IPS-15b (cell line): ENCODE data around the gene CACNA1B.

Experiments
- H3K27me3 ChIP-seq: one replicate; pipeline ENCODE4 v1.6.1; 2013; ENCODE audit warnings: low read length; ENCODE audit not compliant: control insufficient read depth, insufficient read depth
- H3K36me3 ChIP-seq: one replicate; pipeline ENCODE4 v1.6.1; 2013; ENCODE audit warnings: low read length; ENCODE audit not compliant: control insufficient read depth, insufficient read depth
- H3K4me1 ChIP-seq: one replicate; pipeline ENCODE4 v1.6.1; 2013; ENCODE audit warnings: mild to moderate bottlenecking, low read length; ENCODE audit not compliant: control insufficient read depth, insufficient read depth
- H3K4me3 ChIP-seq: one replicate; pipeline ENCODE4 v1.5.1; 2013; ENCODE audit warnings: low read depth, low read length
- H3K9ac ChIP-seq: one replicate; pipeline ENCODE4 v1.6.1; 2013; ENCODE audit warnings: low read depth, mild to moderate bottlenecking, low read length
- H3K9me3 ChIP-seq: one replicate; pipeline ENCODE4 v1.6.1; 2013; ENCODE audit warnings: mild to moderate bottlenecking, low read length; ENCODE audit not compliant: control insufficient read depth, insufficient read depth

The CACNA1B gene

GRCh38 chr9:137987244-137988030 lies 109.9 kb downstream of the CACNA1B start:
- Histone ChIP-seq H3K4me1 (no peaks in the 10 kb centered on the region), H3K36me3 (peaks cover 39% of the 10 kb centered on the region), H3K9ac (no peak overlapping the region), H3K27me3 (no peaks in the 10 kb centered on the region), H3K9me3 (peaks cover 14% of the 10 kb centered on the region), H3K4me3 (no peak overlapping the region)

- peaks cover 39% of the 10 kb centered on the region for H3K36me3 ChIP-seq
- no peak overlapping the region for H3K9ac ChIP-seq
- H3K27me3 ChIP-seq, result no peaks in the 10 kb centered on the region
- no peaks in the 10 kb centered on the region for H3K4me1 ChIP-seq
- peaks cover 14% of the 10 kb centered on the region for H3K9me3 ChIP-seq
- H3K4me3 ChIP-seq, result no peak overlapping the region
These were observed 110.5 kb downstream of the CACNA1B start for GRCh38 chr9:137988051-137988450.

GRCh38 chr9:137988701-137989100 lies 111.1 kb downstream of the CACNA1B start:
- H3K9me3 ChIP-seq, result peaks cover 14% of the 10 kb centered on the region
- no peaks in the 10 kb centered on the region for H3K27me3 ChIP-seq
- H3K36me3 ChIP-seq, result peaks cover 35% of the 10 kb centered on the region
- no peaks in the 10 kb centered on the region for H3K4me1 ChIP-seq
- H3K9ac ChIP-seq, result no peak overlapping the region
- H3K4me3 ChIP-seq, result no peak overlapping the region

GRCh38 chr9:137989156-137989555 lies 111.6 kb downstream of the CACNA1B start:
- Histone ChIP-seq H3K9ac (no peak overlapping the region), H3K27me3 (no peaks in the 10 kb centered on the region), H3K4me3 (no peak overlapping the region), H3K9me3 (peaks cover 18% of the 10 kb centered on the region), H3K4me1 (no peaks in the 10 kb centered on the region), H3K36me3 (peaks cover 30% of the 10 kb centered on the region)

- Histone ChIP-seq H3K9me3 (peaks cover 18% of the 10 kb centered on the region), H3K4me1 (no peaks in the 10 kb centered on the region), H3K27me3 (no peaks in the 10 kb centered on the region), H3K4me3 (no peak overlapping the region), H3K9ac (no peak overlapping the region), H3K36me3 (peaks cover 23% of the 10 kb centered on the region)
These were observed 112.6 kb downstream of the CACNA1B start for GRCh38 chr9:137989999-137990715.

GRCh38 chr9:138003485-138004190 lies 126.1 kb downstream of the CACNA1B start:
- H3K36me3 ChIP-seq, result peaks cover 5% of the 10 kb centered on the region
- no peaks in the 10 kb centered on the region for H3K27me3 ChIP-seq
- no peak overlapping the region for H3K4me3 ChIP-seq
- no peaks in the 10 kb centered on the region for H3K9me3 ChIP-seq
- H3K4me1 ChIP-seq, result no peaks in the 10 kb centered on the region
- H3K9ac ChIP-seq, result no peak overlapping the region

- Histone ChIP-seq H3K4me3 (no peak overlapping the region), H3K4me1 (no peaks in the 10 kb centered on the region), H3K9ac (no peak overlapping the region), H3K36me3 (peaks cover 11% of the 10 kb centered on the region), H3K27me3 (no peaks in the 10 kb centered on the region), H3K9me3 (no peaks in the 10 kb centered on the region)
These were observed 129.1 kb downstream of the CACNA1B start for GRCh38 chr9:138006576-138007233.

- Histone ChIP-seq H3K9me3 (no peaks in the 10 kb centered on the region), H3K9ac (no peak overlapping the region), H3K36me3 (peaks cover 11% of the 10 kb centered on the region), H3K4me3 (no peak overlapping the region), H3K27me3 (no peaks in the 10 kb centered on the region), H3K4me1 (no peaks in the 10 kb centered on the region)
These were observed 130.0 kb downstream of the CACNA1B start for GRCh38 chr9:138007566-138007917.

GRCh38 chr9:138007918-138008841 lies 130.6 kb downstream of the CACNA1B start:
- H3K9ac ChIP-seq, result no peak overlapping the region

GRCh38 chr9:138009016-138009802 lies 131.6 kb downstream of the CACNA1B start:
- H3K36me3 ChIP-seq, result peaks cover 11% of the 10 kb centered on the region
- H3K4me3 ChIP-seq, result no peak overlapping the region
- no peaks in the 10 kb centered on the region for H3K9me3 ChIP-seq
- no peak overlapping the region for H3K9ac ChIP-seq
- H3K4me1 ChIP-seq, result no peaks in the 10 kb centered on the region
- H3K27me3 ChIP-seq, result no peaks in the 10 kb centered on the region

More at GRCh38 chr9:138007918-138008841, 130.6 kb downstream of the CACNA1B start:
- H3K9me3 ChIP-seq, result no peaks in the 10 kb centered on the region
- no peaks in the 10 kb centered on the region for H3K4me1 ChIP-seq
- H3K27me3 ChIP-seq, result no peaks in the 10 kb centered on the region
- peaks cover 11% of the 10 kb centered on the region for H3K36me3 ChIP-seq
- no peak overlapping the region for H3K4me3 ChIP-seq
